ENCODE measurements around the gene CTXN2. TPM values are rescaled to one million over a fixed set of nuclear protein-coding genes. Genes with fewer than 3 reads are reported as not detected.

Gene CTXN2
- total RNA-seq (not detected), polyA plus RNA-seq (not detected)
- long read RNA-seq, donor 1, result 0 reads
- long read RNA-seq, donor 2, result 0 reads

GRCh38 chr15:48191574-48192225, at the start of gene CTXN2:
CTXN2 (plus strand) TSS chr15:48191665; CDS start chr15:48201301, 9,636 bp downstream.
- H3K9me3 ChIP-seq, result no peaks in the 10 kb centered on the region
- intact Hi-C loops (cut with DNase I; ENCODE audit: low total_unique reads), result no loop called here
- WGBS, 5 donors, result 12 to 31% (median 14%) methylated on average over 27 to 31 of the region's 31 CpGs
- peaks cover 0 to 39% (median 7%) of the 10 kb centered on the region in 7 donors for H3K27me3 ChIP-seq (replicated peaks in 1 of 7)
- no peaks in the 10 kb centered on the region for H3K36me3 ChIP-seq
- H3K4me1 ChIP-seq, result no peaks in the 10 kb centered on the region
- no peak for DNase-seq
- TF ChIP-seq POLR2AphosphoS5 (IDR thresholded peaks at IDR 0.05) (no peak), POLR2A (IDR thresholded peaks at IDR 0.05) (no peak)
- TF ChIP-seq, protein P1, sequence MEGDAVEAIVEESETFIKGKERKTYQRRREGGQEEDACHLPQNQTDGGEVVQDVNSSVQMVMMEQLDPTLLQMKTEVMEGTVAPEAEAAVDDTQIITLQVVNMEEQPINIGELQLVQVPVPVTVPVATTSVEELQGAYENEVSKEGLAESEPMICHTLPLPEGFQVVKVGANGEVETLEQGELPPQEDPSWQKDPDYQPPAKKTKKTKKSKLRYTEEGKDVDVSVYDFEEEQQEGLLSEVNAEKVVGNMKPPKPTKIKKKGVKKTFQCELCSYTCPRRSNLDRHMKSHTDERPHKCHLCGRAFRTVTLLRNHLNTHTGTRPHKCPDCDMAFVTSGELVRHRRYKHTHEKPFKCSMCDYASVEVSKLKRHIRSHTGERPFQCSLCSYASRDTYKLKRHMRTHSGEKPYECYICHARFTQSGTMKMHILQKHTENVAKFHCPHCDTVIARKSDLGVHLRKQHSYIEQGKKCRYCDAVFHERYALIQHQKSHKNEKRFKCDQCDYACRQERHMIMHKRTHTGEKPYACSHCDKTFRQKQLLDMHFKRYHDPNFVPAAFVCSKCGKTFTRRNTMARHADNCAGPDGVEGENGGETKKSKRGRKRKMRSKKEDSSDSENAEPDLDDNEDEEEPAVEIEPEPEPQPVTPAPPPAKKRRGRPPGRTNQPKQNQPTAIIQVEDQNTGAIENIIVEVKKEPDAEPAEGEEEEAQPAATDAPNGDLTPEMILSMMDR (IDR thresholded peaks at IDR 0.05 in 8 of 11, conservative IDR thresholded peaks at IDR 0.05 in 3 of 11), result no peak
- H3K27ac ChIP-seq, result no peak within 1 kb of the TSS
- no peak within 1 kb of the TSS for H3K4me3 ChIP-seq

DNA sequence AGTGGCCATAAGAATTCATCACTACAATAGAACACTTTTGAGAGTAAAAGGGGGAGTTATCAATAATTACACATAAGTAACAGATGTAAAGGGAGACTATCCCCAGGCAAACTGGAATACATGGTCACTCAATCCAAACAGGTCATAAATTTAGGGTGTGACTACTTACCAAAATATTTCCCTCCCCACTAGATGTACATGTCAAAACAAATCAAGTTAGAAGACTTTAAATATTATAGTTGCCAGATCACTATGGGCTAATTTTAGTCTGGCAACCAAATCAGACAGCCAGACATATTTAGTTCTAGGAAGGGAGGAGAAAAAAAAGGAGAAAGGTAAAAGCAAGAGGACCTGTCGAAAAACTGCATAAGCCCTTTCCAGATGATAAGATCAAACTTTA, 47.6 kb upstream of the CTXN2 start:
- no peak for DNase-seq
- Histone ChIP-seq H3K4me1 (peaks cover 0 to 4% (median 0%) of the 10 kb centered on the region in 6 donors), H3K36me3 (peaks cover 0 to 7% (median 0%) of the 10 kb centered on the region in 6 donors), H3K27me3 (replicated peaks in 1 of 7) (no peaks in the 10 kb centered on the region), H3K27ac (no peak overlapping the region), H3K4me3 (no peak overlapping the region), H3K9me3 (no peaks in the 10 kb centered on the region)
- intact Hi-C loops (cut with DNase I; ENCODE audit: low total_unique reads), result no loop called here
- TF ChIP-seq, protein P1 (IDR thresholded peaks at IDR 0.05 in 8 of 11, conservative IDR thresholded peaks at IDR 0.05 in 3 of 11), result no peak
- TF ChIP-seq POLR2AphosphoS5 (IDR thresholded peaks at IDR 0.05) (no peak), POLR2A (IDR thresholded peaks at IDR 0.05) (no peak)
- 87 to 92% (median 89%) methylated on average over 1 of the region's 1 CpG for WGBS, 5 donors

DNA sequence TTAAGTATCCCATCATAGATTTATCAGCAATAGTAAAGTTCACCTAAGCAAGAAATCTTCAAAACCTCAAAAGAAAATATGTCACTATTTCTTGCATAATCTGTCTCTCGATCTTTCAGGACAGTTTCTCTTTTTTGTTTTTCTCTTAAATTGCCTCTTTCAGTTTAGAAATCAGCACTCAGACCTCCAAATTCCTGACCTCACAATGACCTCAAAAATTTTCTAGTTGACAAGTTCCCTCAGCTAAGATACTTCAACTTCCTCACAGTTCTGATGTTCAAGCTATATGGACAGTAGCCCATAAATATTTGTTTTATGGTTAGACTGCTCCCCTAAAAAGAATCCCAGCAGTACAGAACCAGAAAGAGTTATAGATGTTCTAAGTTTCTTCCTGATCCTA, 46.6 kb upstream of the CTXN2 start:
- Histone ChIP-seq H3K27ac (no peak overlapping the region), H3K27me3 (replicated peaks in 1 of 7) (no peaks in the 10 kb centered on the region), H3K9me3 (no peaks in the 10 kb centered on the region), H3K4me1 (peaks cover 0 to 4% (median 0%) of the 10 kb centered on the region in 6 donors), H3K4me3 (no peak overlapping the region), H3K36me3 (peaks cover 0 to 12% (median 0%) of the 10 kb centered on the region in 6 donors)
- intact Hi-C loops (cut with DNase I; ENCODE audit: low total_unique reads), result no loop called here
- no peak for DNase-seq
- 25 to 42% (median 33%) methylated on average over 1 of the region's 1 CpG for WGBS, 5 donors
- TF ChIP-seq POLR2A (IDR thresholded peaks at IDR 0.05), result no peak
- TF ChIP-seq POLR2AphosphoS5 (IDR thresholded peaks at IDR 0.05), result no peak
- TF ChIP-seq, protein P1 (IDR thresholded peaks at IDR 0.05 in 8 of 11, conservative IDR thresholded peaks at IDR 0.05 in 3 of 11), result no peak

GRCh38 chr15:48145923-48146322, 45.5 kb upstream of the CTXN2 start:
- H3K4me1 ChIP-seq, result peaks cover 0 to 4% (median 0%) of the 10 kb centered on the region in 6 donors
- no peak for TF ChIP-seq POLR2AphosphoS5 (IDR thresholded peaks at IDR 0.05)
- TF ChIP-seq POLR2A (IDR thresholded peaks at IDR 0.05), result no peak
- TF ChIP-seq, protein P1 (IDR thresholded peaks at IDR 0.05 in 8 of 11, conservative IDR thresholded peaks at IDR 0.05 in 3 of 11), result no peak
- peaks cover 0 to 19% (median 0%) of the 10 kb centered on the region in 6 donors for H3K36me3 ChIP-seq
- no peak overlapping the region for H3K27ac ChIP-seq
- no peak overlapping the region for H3K4me3 ChIP-seq
- DNase-seq, result no peak
- no peaks in the 10 kb centered on the region for H3K27me3 ChIP-seq (replicated peaks in 1 of 7)
- intact Hi-C loops (cut with DNase I; ENCODE audit: low total_unique reads), result no loop called here
- no peaks in the 10 kb centered on the region for H3K9me3 ChIP-seq

All from spleen (tissue), 13 donors.